ENCODE data around the gene GRIN1.

GRIN1 gene

GRCh38 chr9:137206602-137207001, 67.6 kb downstream of the GRIN1 start:
- TF ChIP-seq, protein P1, sequence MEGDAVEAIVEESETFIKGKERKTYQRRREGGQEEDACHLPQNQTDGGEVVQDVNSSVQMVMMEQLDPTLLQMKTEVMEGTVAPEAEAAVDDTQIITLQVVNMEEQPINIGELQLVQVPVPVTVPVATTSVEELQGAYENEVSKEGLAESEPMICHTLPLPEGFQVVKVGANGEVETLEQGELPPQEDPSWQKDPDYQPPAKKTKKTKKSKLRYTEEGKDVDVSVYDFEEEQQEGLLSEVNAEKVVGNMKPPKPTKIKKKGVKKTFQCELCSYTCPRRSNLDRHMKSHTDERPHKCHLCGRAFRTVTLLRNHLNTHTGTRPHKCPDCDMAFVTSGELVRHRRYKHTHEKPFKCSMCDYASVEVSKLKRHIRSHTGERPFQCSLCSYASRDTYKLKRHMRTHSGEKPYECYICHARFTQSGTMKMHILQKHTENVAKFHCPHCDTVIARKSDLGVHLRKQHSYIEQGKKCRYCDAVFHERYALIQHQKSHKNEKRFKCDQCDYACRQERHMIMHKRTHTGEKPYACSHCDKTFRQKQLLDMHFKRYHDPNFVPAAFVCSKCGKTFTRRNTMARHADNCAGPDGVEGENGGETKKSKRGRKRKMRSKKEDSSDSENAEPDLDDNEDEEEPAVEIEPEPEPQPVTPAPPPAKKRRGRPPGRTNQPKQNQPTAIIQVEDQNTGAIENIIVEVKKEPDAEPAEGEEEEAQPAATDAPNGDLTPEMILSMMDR (conservative IDR thresholded peaks at IDR 0.05; ENCODE audit: low read length) = no peak
- DNase-seq (ENCODE audit: low read depth) = no peak
- peak overlapping the region; percentile 94 for H3K4me3 ChIP-seq (ENCODE audit: low read length)

GRCh38 chr9:137211532-137211931, 72.6 kb downstream of the GRIN1 start:
- H3K4me3 ChIP-seq (ENCODE audit: low read length) = no peak overlapping the region
- TF ChIP-seq, protein P1 (conservative IDR thresholded peaks at IDR 0.05; ENCODE audit: low read length) = no peak
- DNase-seq (ENCODE audit: low read depth) = no peak

DNA sequence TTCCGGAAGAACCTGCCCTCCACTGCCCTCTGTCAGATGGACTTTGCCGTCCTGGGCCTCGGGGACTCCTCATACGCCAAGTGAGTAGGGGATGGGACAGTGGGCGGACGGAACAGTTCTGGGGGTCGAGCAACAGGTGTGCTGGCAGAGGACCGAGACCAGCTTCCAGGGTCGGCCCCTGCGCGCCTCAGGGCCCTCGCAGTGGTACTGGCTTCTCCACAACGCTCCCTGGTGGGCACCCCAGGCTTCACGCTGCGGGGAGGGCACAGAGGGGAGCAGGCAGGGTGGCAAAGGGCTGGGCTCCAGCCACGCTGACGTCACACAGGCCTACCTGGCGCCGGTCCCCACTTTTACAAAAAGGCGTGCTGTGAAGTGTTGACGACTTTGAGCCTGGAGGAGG, 73.6 kb downstream of the GRIN1 start:
- TF ChIP-seq, protein P1 (conservative IDR thresholded peaks at IDR 0.05; ENCODE audit: low read length) = no peak
- DNase-seq (ENCODE audit: low read depth) = no peak
- H3K4me3 ChIP-seq (ENCODE audit: low read length) = no peak overlapping the region

GRCh38 chr9:137213160-137214060, 74.5 kb downstream of the GRIN1 start:
- DNase-seq (ENCODE audit: low read depth) = no peak
- TF ChIP-seq, protein P1 (conservative IDR thresholded peaks at IDR 0.05; ENCODE audit: low read length) = no peak
- H3K4me3 ChIP-seq (ENCODE audit: low read length) = no peak overlapping the region

- no peak for DNase-seq (ENCODE audit: low read depth)
- H3K4me3 ChIP-seq (ENCODE audit: low read length) = no peak overlapping the region
- TF ChIP-seq, protein P1 (conservative IDR thresholded peaks at IDR 0.05; ENCODE audit: low read length) = no peak
Measured at GRCh38 chr9:137214620-137215019, 75.7 kb downstream of the GRIN1 start.

- H3K4me3 ChIP-seq (ENCODE audit: low read length) = no peak overlapping the region
- no peak for DNase-seq (ENCODE audit: low read depth)
- TF ChIP-seq, protein P1 (conservative IDR thresholded peaks at IDR 0.05; ENCODE audit: low read length) = no peak
Measured at GRCh38 chr9:137215196-137215986, 76.4 kb downstream of the GRIN1 start.

Data from AG10803 (cell line).